ENCODE results near the gene IPO9. TPM values are rescaled to one million over a fixed set of nuclear protein-coding genes. Genes with fewer than 3 reads are reported as not detected.

IPO9 gene
- total and polyA plus RNA-seq, 7 donors = 8.1 to 20.2 (median 15.5) TPM

GRCh38 chr1:201902198-201902597 lies 73.2 kb downstream of the IPO9 start:
- intact Hi-C loops (cut with DNase I) = no loop called here
- Histone ChIP-seq H3K27ac (peak overlapping the region; percentile 85 to 97 (median 90)), H3K4me1 (peaks cover 0 to 98% (median 95%) of the 10 kb centered on the region in 4 donors), H3K4me3 (no peak overlapping the region), H3K27me3 (no peaks in the 10 kb centered on the region), H3K36me3 (peaks cover 17 to 40% (median 34%) of the 10 kb centered on the region in 4 donors), H3K9me3 (no peaks in the 10 kb centered on the region)
- no peak for DNase-seq
- no peak for TF ChIP-seq POLR2A (IDR thresholded peaks at IDR 0.05)
- no peak for TF ChIP-seq POLR2AphosphoS5 (IDR thresholded peaks at IDR 0.05)
- TF ChIP-seq EP300 (IDR thresholded peaks at IDR 0.05) = peak in 1 of 4 donors; percentile 9
- no peak for TF ChIP-seq CTCF (IDR thresholded peaks at IDR 0.05)
- 75 to 83% methylated on average over 3 of the region's 3 CpGs for WGBS, 2 donors

- H3K27ac ChIP-seq = peak overlapping the region; percentile 85 to 97 (median 90)
- TF ChIP-seq POLR2AphosphoS5 (IDR thresholded peaks at IDR 0.05) (peak; percentile 25 to 50 (median 43)), EP300 (IDR thresholded peaks at IDR 0.05) (no peak)
- no peaks in the 10 kb centered on the region for H3K9me3 ChIP-seq
- peak; percentile 84 for DNase-seq
- H3K36me3 ChIP-seq = peaks cover 8 to 30% (median 25%) of the 10 kb centered on the region in 4 donors
- H3K27me3 ChIP-seq = no peaks in the 10 kb centered on the region
- 84 to 90% methylated on average over 5 of the region's 5 CpGs for WGBS, 2 donors
- peaks cover 0 to 98% (median 95%) of the 10 kb centered on the region in 4 donors for H3K4me1 ChIP-seq
- intact Hi-C loops (cut with DNase I) = no loop called here
- no peak overlapping the region for H3K4me3 ChIP-seq
Measured at GRCh38 chr1:201903135-201903534, 74.2 kb downstream of the IPO9 start.

GRCh38 chr1:201904579-201904978 lies 75.6 kb downstream of the IPO9 start:
- peak; percentile 93 for DNase-seq
- intact Hi-C loops (cut with DNase I) = no loop called here

GRCh38 chr1:201905234-201905890 lies 76.4 kb downstream of the IPO9 start:
- no peaks in the 10 kb centered on the region for H3K9me3 ChIP-seq
- intact Hi-C loops (cut with DNase I) = no loop called here
- H3K4me3 ChIP-seq = no peak overlapping the region
- H3K4me1 ChIP-seq = peaks cover 0 to 98% (median 95%) of the 10 kb centered on the region in 4 donors
- WGBS, 2 donors = 74 to 76% methylated on average over 6 of the region's 6 CpGs
- H3K27ac ChIP-seq = peak overlapping the region; percentile 85 to 97 (median 90)
- H3K27me3 ChIP-seq = no peaks in the 10 kb centered on the region
- no peak for DNase-seq
- peaks cover 0 to 22% (median 9%) of the 10 kb centered on the region in 4 donors for H3K36me3 ChIP-seq
- TF ChIP-seq EP300 (IDR thresholded peaks at IDR 0.05) (no peak), POLR2A (IDR thresholded peaks at IDR 0.05) (no peak), CTCF (IDR thresholded peaks at IDR 0.05) (no peak), POLR2AphosphoS5 (IDR thresholded peaks at IDR 0.05) (peak in 1 of 4 donors; percentile 8)

More at GRCh38 chr1:201904579-201904978, 75.6 kb downstream of the IPO9 start:
- Histone ChIP-seq H3K4me1 (peaks cover 0 to 98% (median 95%) of the 10 kb centered on the region in 4 donors), H3K27me3 (no peaks in the 10 kb centered on the region), H3K36me3 (peaks cover 0 to 27% (median 16%) of the 10 kb centered on the region in 4 donors), H3K4me3 (no peak overlapping the region), H3K27ac (peak overlapping the region; percentile 85 to 97 (median 90)), H3K9me3 (no peaks in the 10 kb centered on the region)
- TF ChIP-seq EP300 (IDR thresholded peaks at IDR 0.05) = peak in 1 of 4 donors; percentile 23
- TF ChIP-seq CTCF (IDR thresholded peaks at IDR 0.05) = no peak
- peak; percentile 33 to 73 (median 62) for TF ChIP-seq POLR2AphosphoS5 (IDR thresholded peaks at IDR 0.05)
- WGBS, 2 donors = 70 to 76% methylated on average over 6 of the region's 6 CpGs

GRCh38 chr1:201906336-201906735 lies 77.4 kb downstream of the IPO9 start:
- TF ChIP-seq POLR2A (IDR thresholded peaks at IDR 0.05) (no peak), CTCF (IDR thresholded peaks at IDR 0.05) (no peak), EP300 (IDR thresholded peaks at IDR 0.05) (no peak), POLR2AphosphoS5 (IDR thresholded peaks at IDR 0.05) (no peak)

More at GRCh38 chr1:201906336-201906735, 77.4 kb downstream of the IPO9 start:
- WGBS, 2 donors = 85 to 96% methylated on average over 3 of the region's 3 CpGs
- intact Hi-C loops (cut with DNase I) = no loop called here
- Histone ChIP-seq H3K9me3 (no peaks in the 10 kb centered on the region), H3K4me1 (peaks cover 0 to 98% (median 94%) of the 10 kb centered on the region in 4 donors), H3K27me3 (no peaks in the 10 kb centered on the region), H3K4me3 (no peak overlapping the region), H3K27ac (peak overlapping the region; percentile 85 to 97 (median 90)), H3K36me3 (peaks cover 0 to 21% (median 5%) of the 10 kb centered on the region in 4 donors)
- no peak for DNase-seq

Measured in sigmoid colon (tissue), 7 donors.